Muscle of leg (tissue), 11 donors: Measurements from ENCODE around the gene EEF1AKMT1. TPM values are rescaled to one million over a fixed set of nuclear protein-coding genes. Genes with fewer than 3 reads are reported as not detected.

Experiments used
- DNase-seq: peaks from one replicate; pipeline ENCODE4 v3.0.0; 2013
- H3K27ac ChIP-seq: one replicate; pipeline ENCODE4 v1.5.1; 2013; ENCODE audit warnings: mild to moderate bottlenecking, low read length, control low read depth
- H3K27me3 ChIP-seq: one replicate; pipeline ENCODE4 v1.6.1; 2013; ENCODE audit warnings: low read length; ENCODE audit not compliant: control insufficient read depth, insufficient read depth
- H3K36me3 ChIP-seq: one replicate; pipeline ENCODE4 v1.6.1; 2013; ENCODE audit warnings: low read length; ENCODE audit not compliant: control insufficient read depth, insufficient read depth
- H3K4me1 ChIP-seq: one replicate; pipeline ENCODE4 v1.6.1; 2013; ENCODE audit warnings: low read length; ENCODE audit not compliant: control insufficient read depth, insufficient read depth
- H3K4me3 ChIP-seq: one replicate; pipeline ENCODE4 v1.5.1; 2013; ENCODE audit warnings: low read length, control low read depth
- H3K9me3 ChIP-seq: replicated peaks from 2 replicates; pipeline ENCODE4 v1.6.1; 2013; ENCODE audit warnings: low read depth, low read length; ENCODE audit not compliant: control insufficient read depth
- WGBS: methylation state at CpG from one replicate; pipeline ENCODE4 v1.1.5; 2013; ENCODE audit warnings: missing lambda C conversion rate; ENCODE audit not compliant: insufficient coverage; 5-methylcytosine and 5-hydroxymethylcytosine counted together
- polyA plus RNA-seq, 8 donors: library from polyadenylated mRNA; unstranded; fragments of 120-200 nt; gene quantifications; one replicate each; pipeline versions ENCODE4 v1.2.1 to v1.2.3, GENCODE V29; 2013; ENCODE audit warnings: inconsistent platforms in 1 of 8, low replicate concordance in 1 of 8; ENCODE audit not compliant: insufficient read length in 8 of 8, insufficient read depth in 1 of 8
- total RNA-seq: library from RNA; stranded (reverse); fragments of 120-200 nt; gene quantifications from one replicate; pipeline ENCODE4 v1.2.4, GENCODE V29; 2013

The EEF1AKMT1 gene
- total and polyA plus RNA-seq, 9 donors, result 9.3 to 16.0 (median 11.3) TPM

GRCh38 chr13:20808874-20809273, 35.1 kb upstream of the EEF1AKMT1 start:
- H3K4me3 ChIP-seq, result no peak overlapping the region
- H3K27me3 ChIP-seq, result no peaks in the 10 kb centered on the region
- H3K36me3 ChIP-seq, result peaks cover 20% of the 10 kb centered on the region
- H3K4me1 ChIP-seq, result peaks cover 3% of the 10 kb centered on the region
- H3K9me3 ChIP-seq, result no peaks in the 10 kb centered on the region
- H3K27ac ChIP-seq, result no peak overlapping the region
- 100% methylated on average over 1 of the region's 4 CpGs for WGBS
- DNase-seq, result no peak

DNA sequence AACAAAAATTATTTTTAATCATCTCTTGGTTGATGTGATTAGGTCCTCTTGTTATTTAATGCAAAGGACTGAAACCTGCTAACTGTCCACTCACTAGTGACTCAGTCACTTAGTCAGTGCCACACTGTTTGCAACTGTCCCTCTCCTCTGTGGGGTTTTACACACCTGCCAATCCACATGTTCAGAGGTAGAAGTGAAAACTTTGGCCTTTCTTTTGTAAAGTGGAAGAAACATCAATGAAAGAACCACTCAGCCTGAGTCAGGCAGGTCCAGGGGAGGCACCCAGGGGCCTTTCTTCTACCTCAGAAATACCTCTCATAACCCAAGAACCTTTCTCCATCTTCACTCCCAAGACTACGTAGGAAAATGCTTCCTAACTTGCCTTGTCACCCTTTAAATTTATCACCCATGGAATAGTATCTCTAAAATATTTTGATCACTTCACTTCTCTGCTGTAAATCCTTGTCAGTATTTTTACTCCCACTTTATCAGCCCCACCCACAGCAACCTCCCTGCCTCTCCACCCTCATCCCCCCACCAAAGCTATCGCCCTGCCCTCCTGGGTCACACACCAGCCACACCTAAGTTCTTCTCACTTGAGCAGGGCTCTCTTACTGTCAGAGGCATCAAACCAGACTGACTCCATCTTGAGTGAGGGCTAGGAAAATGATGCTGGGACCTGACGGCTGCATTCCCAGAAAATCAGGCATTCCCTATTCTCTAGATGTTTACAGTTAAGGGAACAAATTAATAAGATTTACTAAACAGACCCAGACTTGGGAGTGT, 29.6 kb upstream of the EEF1AKMT1 start:
- Histone ChIP-seq H3K36me3 (peaks cover 14% of the 10 kb centered on the region), H3K27ac (no peak overlapping the region), H3K4me1 (no peaks in the 10 kb centered on the region), H3K27me3 (no peaks in the 10 kb centered on the region), H3K4me3 (no peak overlapping the region), H3K9me3 (no peaks in the 10 kb centered on the region)
- no peak for DNase-seq
- WGBS, result 100% methylated on average over 2 of the region's 3 CpGs

GRCh38 chr13:20801707-20802106, 27.9 kb upstream of the EEF1AKMT1 start:
- Histone ChIP-seq H3K9me3 (no peaks in the 10 kb centered on the region), H3K4me1 (no peaks in the 10 kb centered on the region), H3K4me3 (no peak overlapping the region), H3K27me3 (no peaks in the 10 kb centered on the region), H3K36me3 (peaks cover 12% of the 10 kb centered on the region), H3K27ac (no peak overlapping the region)
- WGBS, result 66% methylated on average over 2 of the region's 2 CpGs
- no peak for DNase-seq

- Histone ChIP-seq H3K27me3 (no peaks in the 10 kb centered on the region), H3K4me1 (no peaks in the 10 kb centered on the region), H3K36me3 (peaks cover 19% of the 10 kb centered on the region), H3K9me3 (no peaks in the 10 kb centered on the region), H3K4me3 (no peak overlapping the region), H3K27ac (no peak overlapping the region)
- 57% methylated on average over 1 of the region's 6 CpGs for WGBS
- DNase-seq, result no peak
Measured at GRCh38 chr13:20799726-20800416, 26.1 kb upstream of the EEF1AKMT1 start.

- no peaks in the 10 kb centered on the region for H3K4me1 ChIP-seq
- 96% methylated on average over 3 of the region's 4 CpGs for WGBS
- H3K27ac ChIP-seq, result no peak overlapping the region
- peaks cover 27% of the 10 kb centered on the region for H3K36me3 ChIP-seq
- DNase-seq, result no peak
- H3K9me3 ChIP-seq, result no peaks in the 10 kb centered on the region
- no peak overlapping the region for H3K4me3 ChIP-seq
- no peaks in the 10 kb centered on the region for H3K27me3 ChIP-seq
Measured at GRCh38 chr13:20798027-20798426, 24.3 kb upstream of the EEF1AKMT1 start.

- Histone ChIP-seq H3K36me3 (peaks cover 27% of the 10 kb centered on the region), H3K27me3 (no peaks in the 10 kb centered on the region), H3K4me1 (no peaks in the 10 kb centered on the region), H3K9me3 (no peaks in the 10 kb centered on the region), H3K4me3 (no peak overlapping the region), H3K27ac (peak overlapping the region; percentile 33)
- peak; percentile 81 for DNase-seq
- 38% methylated on average over 2 of the region's 5 CpGs for WGBS
Measured at GRCh38 chr13:20796791-20797508, 23.2 kb upstream of the EEF1AKMT1 start.

GRCh38 chr13:20789665-20790064, 15.9 kb upstream of the EEF1AKMT1 start:
- H3K4me3 ChIP-seq, result no peak overlapping the region
- WGBS, result 97% methylated on average over 6 of the region's 7 CpGs
- no peak overlapping the region for H3K27ac ChIP-seq
- no peaks in the 10 kb centered on the region for H3K4me1 ChIP-seq
- DNase-seq, result no peak
- no peaks in the 10 kb centered on the region for H3K9me3 ChIP-seq
- H3K27me3 ChIP-seq, result no peaks in the 10 kb centered on the region
- peaks cover 38% of the 10 kb centered on the region for H3K36me3 ChIP-seq

GRCh38 chr13:20788312-20788711, 14.6 kb upstream of the EEF1AKMT1 start:
- no peak overlapping the region for H3K27ac ChIP-seq

DNA sequence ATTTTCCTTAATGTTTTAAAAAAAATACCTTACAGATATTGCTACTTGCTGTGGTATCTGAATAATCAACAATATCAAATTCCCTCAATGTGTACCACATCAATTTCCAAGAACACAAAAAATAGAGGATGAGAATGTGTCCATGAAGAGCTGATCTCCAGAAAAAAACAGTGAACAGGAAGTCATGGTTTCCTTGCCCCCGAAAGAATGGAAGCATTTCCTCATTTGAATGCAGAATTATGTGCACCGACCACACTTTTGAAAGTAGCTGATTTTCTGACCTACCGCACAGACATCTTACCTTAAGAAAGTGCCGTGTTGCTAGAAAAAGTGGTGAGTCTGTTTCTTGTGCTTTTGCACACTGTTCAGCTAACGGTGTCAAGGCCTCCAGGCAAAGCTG, 13.4 kb upstream of the EEF1AKMT1 start:
- Histone ChIP-seq H3K36me3 (peaks cover 39% of the 10 kb centered on the region), H3K27me3 (no peaks in the 10 kb centered on the region)
- 89% methylated on average over 3 of the region's 5 CpGs for WGBS

More at GRCh38 chr13:20788312-20788711, 14.6 kb upstream of the EEF1AKMT1 start:
- no peaks in the 10 kb centered on the region for H3K27me3 ChIP-seq
- H3K4me3 ChIP-seq, result no peak overlapping the region
- H3K36me3 ChIP-seq, result peaks cover 38% of the 10 kb centered on the region
- WGBS, result no CpG with 5 or more reads among the region's 1 CpG
- DNase-seq, result no peak
- no peaks in the 10 kb centered on the region for H3K4me1 ChIP-seq
- no peaks in the 10 kb centered on the region for H3K9me3 ChIP-seq

GRCh38 chr13:20782116-20782708, 8.5 kb upstream of the EEF1AKMT1 start:
- no CpG with 5 or more reads among the region's 3 CpGs for WGBS
- Histone ChIP-seq H3K27ac (no peak overlapping the region), H3K9me3 (no peaks in the 10 kb centered on the region), H3K4me1 (no peaks in the 10 kb centered on the region), H3K27me3 (no peaks in the 10 kb centered on the region), H3K36me3 (peaks cover 33% of the 10 kb centered on the region), H3K4me3 (no peak overlapping the region)
- no peak for DNase-seq

More for the DNA sequence above, 13.4 kb upstream of the EEF1AKMT1 start:
- no peak overlapping the region for H3K4me3 ChIP-seq
- DNase-seq, result no peak
- no peaks in the 10 kb centered on the region for H3K9me3 ChIP-seq
- no peak overlapping the region for H3K27ac ChIP-seq
- no peaks in the 10 kb centered on the region for H3K4me1 ChIP-seq
